ENCODE data around the gene C13orf46. TPM values are rescaled to one million over a fixed set of nuclear protein-coding genes. Genes with fewer than 3 reads are reported as not detected.

C13orf46 gene
- total RNA-seq, 1 donor: 0.27 TPM

DNA sequence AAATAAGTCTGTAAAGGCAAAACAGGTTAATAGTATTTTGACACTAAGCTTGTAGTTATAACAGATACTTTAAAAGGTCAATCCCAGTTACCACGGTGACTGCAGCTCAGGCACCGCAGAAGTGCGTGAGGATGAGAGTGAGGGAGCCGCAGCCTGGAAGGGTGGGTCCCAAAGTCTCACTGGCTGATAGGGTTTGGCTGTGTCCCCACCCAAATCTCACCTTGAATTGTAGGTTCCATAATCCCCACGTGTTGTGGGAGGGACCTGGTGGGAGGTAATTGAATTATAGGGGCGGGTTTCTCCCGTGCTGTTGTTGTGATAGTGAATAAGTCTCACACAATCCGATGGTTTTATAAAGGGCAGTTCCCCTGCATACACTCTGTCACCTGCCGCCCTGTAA, 70.0 kb downstream of the C13orf46 start:
- H3K4me3 ChIP-seq (ENCODE audit: low read depth, low read length): no peak overlapping the region
- TF ChIP-seq, protein P1, sequence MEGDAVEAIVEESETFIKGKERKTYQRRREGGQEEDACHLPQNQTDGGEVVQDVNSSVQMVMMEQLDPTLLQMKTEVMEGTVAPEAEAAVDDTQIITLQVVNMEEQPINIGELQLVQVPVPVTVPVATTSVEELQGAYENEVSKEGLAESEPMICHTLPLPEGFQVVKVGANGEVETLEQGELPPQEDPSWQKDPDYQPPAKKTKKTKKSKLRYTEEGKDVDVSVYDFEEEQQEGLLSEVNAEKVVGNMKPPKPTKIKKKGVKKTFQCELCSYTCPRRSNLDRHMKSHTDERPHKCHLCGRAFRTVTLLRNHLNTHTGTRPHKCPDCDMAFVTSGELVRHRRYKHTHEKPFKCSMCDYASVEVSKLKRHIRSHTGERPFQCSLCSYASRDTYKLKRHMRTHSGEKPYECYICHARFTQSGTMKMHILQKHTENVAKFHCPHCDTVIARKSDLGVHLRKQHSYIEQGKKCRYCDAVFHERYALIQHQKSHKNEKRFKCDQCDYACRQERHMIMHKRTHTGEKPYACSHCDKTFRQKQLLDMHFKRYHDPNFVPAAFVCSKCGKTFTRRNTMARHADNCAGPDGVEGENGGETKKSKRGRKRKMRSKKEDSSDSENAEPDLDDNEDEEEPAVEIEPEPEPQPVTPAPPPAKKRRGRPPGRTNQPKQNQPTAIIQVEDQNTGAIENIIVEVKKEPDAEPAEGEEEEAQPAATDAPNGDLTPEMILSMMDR (IDR thresholded peaks at IDR 0.05; ENCODE audit: insufficient read depth, low read length): no peak
- DNase-seq (ENCODE audit: low read depth): no peak

Other genes starting within 250 kb of the C13orf46 start
- not detected in 2 replicates for gene TMEM255B, start 214.8 kb downstream of the C13orf46 start, total RNA-seq (ENCODE audit: low replicate concordance)
- 33.3 and 45.1 TPM in 2 replicates for gene GAS6, start 110.0 kb downstream of the C13orf46 start, total RNA-seq (ENCODE audit: low replicate concordance)
- gene RASA3, start 158.5 kb upstream of the C13orf46 start, total RNA-seq (ENCODE audit: low replicate concordance): 14.0 and 36.1 TPM in 2 replicates
- not detected in 2 replicates for gene CFAP97D2, start 205.2 kb upstream of the C13orf46 start, total RNA-seq (ENCODE audit: low replicate concordance)

Data from fibroblast of the aortic adventitia (primary cell).